ENCODE data around the gene SHISA9.

GRCh38 chr16:13157082-13157481, 255.7 kb downstream of the SHISA9 start:
- TF ChIP-seq CTCF (IDR thresholded peaks at IDR 0.05; ENCODE audit: low read depth, low read length) (no peak), MAX (IDR thresholded peaks at IDR 0.05; ENCODE audit: low read depth, low read length) (no peak)

Measured in NB4 (cell line).